ENCODE measurements around the gene CDK4. TPM values are rescaled to one million over a fixed set of nuclear protein-coding genes. Genes with fewer than 3 reads are reported as not detected.

CDK4 gene
- total and polyA plus RNA-seq, 4 donors, result 28.1 to 69.1 (median 38.2) TPM

GRCh38 chr12:57698414-57698813, 53.7 kb downstream of the CDK4 start:
- Histone ChIP-seq H3K4me3 (ENCODE audit: low read depth in 1 of 3, low read length in 3 of 3) (no peak overlapping the region), H3K27me3 (ENCODE audit: control insufficient read depth in 4 of 4, insufficient read depth in 4 of 4, low read length in 3 of 4) (no peaks in the 10 kb centered on the region), H3K27ac (ENCODE audit: low read depth in 1 of 2, low read length in 2 of 2) (no peak overlapping the region), H3K4me1 (ENCODE audit: control insufficient read depth in 4 of 4, insufficient read depth in 4 of 4, low read length in 3 of 4) (peaks cover 3 to 16% (median 10%) of the 10 kb centered on the region in 4 donors), H3K36me3 (ENCODE audit: control insufficient read depth in 4 of 4, insufficient read depth in 3 of 4, low read depth in 1 of 4, low read length in 3 of 4) (peaks cover 6 to 35% (median 23%) of the 10 kb centered on the region in 4 donors), H3K9ac (ENCODE audit: low read depth in 1 of 2, low read length in 2 of 2) (no peak overlapping the region), H3K9me3 (ENCODE audit: control insufficient read depth in 4 of 4, low read length in 3 of 4) (no peaks in the 10 kb centered on the region)
- TF ChIP-seq HNF4A (conservative IDR thresholded peaks at IDR 0.05) (peak in 1 of 2 donors; percentile 38), REST (IDR thresholded peaks at IDR 0.05) (no peak)
- 78% methylated on average over 3 of the region's 3 CpGs for WGBS
- DNase-seq (ENCODE audit: low spot score), result no peak

Other genes with a start within 250 kb of the CDK4 start
- gene DDIT3, start 231.8 kb downstream of the CDK4 start, total RNA-seq, result 10 to 100 TPM in 1 of 2 donors, 1 to 10 TPM in 1; 4.7 to 12.6 TPM
- gene DDIT3, start 231.8 kb downstream of the CDK4 start, polyA plus RNA-seq, result 10 to 100 TPM; 19.9 to 30.2 TPM
- 10 to 100 TPM in 1 of 2 donors, 1 to 10 TPM in 1; 9.9 to 20.2 TPM for gene MBD6, start 229.5 kb downstream of the CDK4 start, total RNA-seq
- 10 to 100 TPM; 14.7 to 15.1 TPM for gene MBD6, start 229.5 kb downstream of the CDK4 start, polyA plus RNA-seq
- 10 to 100 TPM; 28.5 to 33.2 TPM for gene DCTN2, start 205.1 kb downstream of the CDK4 start, total RNA-seq
- gene DCTN2, start 205.1 kb downstream of the CDK4 start, polyA plus RNA-seq, result 10 to 100 TPM; 29.2 to 66.6 TPM
- under 1 TPM in 1 of 2 donors, not detected in 1; 0.42 TPM for gene KIF5A, start 202.3 kb downstream of the CDK4 start, total RNA-seq
- under 1 TPM in 1 of 2 donors, not detected in 1; 0.01 TPM for gene KIF5A, start 202.3 kb downstream of the CDK4 start, polyA plus RNA-seq
- 10 to 100 TPM in 1 of 2 donors, 1 to 10 TPM in 1; 6.5 to 11.9 TPM for gene PIP4K2C, start 161.1 kb downstream of the CDK4 start, total RNA-seq
- 10 to 100 TPM in 1 of 2 donors, 1 to 10 TPM in 1; 7.1 to 11.7 TPM for gene PIP4K2C, start 161.1 kb downstream of the CDK4 start, polyA plus RNA-seq
- gene DTX3, start 147.5 kb downstream of the CDK4 start, total RNA-seq, result 1 to 10 TPM; 1.1 to 3.2 TPM
- gene DTX3, start 147.5 kb downstream of the CDK4 start, polyA plus RNA-seq, result 1 to 10 TPM; 1.1 to 1.7 TPM
- 1 to 10 TPM; 2.0 to 2.3 TPM for gene ARHGEF25, start 140.9 kb downstream of the CDK4 start, total RNA-seq
- 1 to 10 TPM in 1 of 2 donors, under 1 TPM in 1; 0.57 to 1.8 TPM for gene ARHGEF25, start 140.9 kb downstream of the CDK4 start, polyA plus RNA-seq
- under 1 TPM in 1 of 2 donors, not detected in 1; 0.25 TPM for gene B4GALNT1, start 119.1 kb downstream of the CDK4 start, total RNA-seq
- under 1 TPM; 0.11 to 0.30 TPM for gene B4GALNT1, start 119.1 kb downstream of the CDK4 start, polyA plus RNA-seq
- 100 to 1,000 TPM; 136 to 357 TPM for gene OS9, start 58.2 kb downstream of the CDK4 start, total RNA-seq
- gene OS9, start 58.2 kb downstream of the CDK4 start, polyA plus RNA-seq, result 100 to 1,000 TPM; 153 to 280 TPM
- gene AGAP2, start 13.6 kb downstream of the CDK4 start, total RNA-seq, result 1 to 10 TPM; 1.0 to 1.7 TPM
- under 1 TPM; 0.18 to 0.28 TPM for gene AGAP2, start 13.6 kb downstream of the CDK4 start, polyA plus RNA-seq
- 10 to 100 TPM; 26.9 to 39.4 TPM for gene TSPAN31, start 7.3 kb downstream of the CDK4 start, total RNA-seq
- gene TSPAN31, start 7.3 kb downstream of the CDK4 start, polyA plus RNA-seq, result 10 to 100 TPM; 16.9 to 22.3 TPM
- gene MARCHF9, start 2.8 kb upstream of the CDK4 start, total RNA-seq, result 1 to 10 TPM; 1.9 to 2.4 TPM
- 1 to 10 TPM; 1.1 to 3.0 TPM for gene MARCHF9, start 2.8 kb upstream of the CDK4 start, polyA plus RNA-seq
- 1 to 10 TPM in 1 of 2 donors, under 1 TPM in 1; 0.05 to 1.6 TPM for gene CYP27B1, start 14.8 kb upstream of the CDK4 start, total RNA-seq
- under 1 TPM; 0.06 to 0.28 TPM for gene CYP27B1, start 14.8 kb upstream of the CDK4 start, polyA plus RNA-seq
- gene METTL1, start 19.8 kb upstream of the CDK4 start, total RNA-seq, result 1 to 10 TPM; 2.8 to 3.8 TPM
- gene METTL1, start 19.8 kb upstream of the CDK4 start, polyA plus RNA-seq, result 10 to 100 TPM; 10.3 to 11.2 TPM
- gene EEF1AKMT3, start 20.3 kb upstream of the CDK4 start, total RNA-seq, result 1 to 10 TPM; 2.2 to 6.4 TPM
- 1 to 10 TPM; 1.5 to 2.0 TPM for gene EEF1AKMT3, start 20.3 kb upstream of the CDK4 start, polyA plus RNA-seq
- gene TSFM, start 30.5 kb upstream of the CDK4 start, total RNA-seq, result 10 to 100 TPM; 14.6 to 18.1 TPM
- gene TSFM, start 30.5 kb upstream of the CDK4 start, polyA plus RNA-seq, result 10 to 100 TPM; 58.2 to 60.5 TPM
- 1 to 10 TPM; 1.3 to 6.4 TPM for gene AVIL, start 66.4 kb upstream of the CDK4 start, total RNA-seq
- gene AVIL, start 66.4 kb upstream of the CDK4 start, polyA plus RNA-seq, result 1 to 10 TPM in 1 of 2 donors, under 1 TPM in 1; 0.48 to 1.8 TPM
- 10 to 100 TPM; 38.6 to 60.9 TPM for gene CTDSP2, start 94.4 kb upstream of the CDK4 start, total RNA-seq
- 10 to 100 TPM; 20.1 to 48.9 TPM for gene CTDSP2, start 94.4 kb upstream of the CDK4 start, polyA plus RNA-seq
- 1 to 10 TPM; 4.1 to 7.1 TPM for gene ATP23, start 189.3 kb upstream of the CDK4 start, total RNA-seq
- gene ATP23, start 189.3 kb upstream of the CDK4 start, polyA plus RNA-seq, result 1 to 10 TPM; 2.8 to 5.0 TPM